GM18907 (cell line): ENCODE results near the gene POLR2J.
"Not testable (repeated sequence)": the region's sequence is repeated elsewhere in the genome, so short reads cannot be mapped to it uniquely, and the experiment has no call there.

Experiments
- ATAC-seq: cut with Tn5 transposase; IDR thresholded peaks from one replicate; pipeline ENCODE4 v1.9.1; 2021; ENCODE audit warnings: mild to moderate bottlenecking, moderate library complexity; ENCODE audit not compliant: unreplicated experiment

The POLR2J gene

DNA sequence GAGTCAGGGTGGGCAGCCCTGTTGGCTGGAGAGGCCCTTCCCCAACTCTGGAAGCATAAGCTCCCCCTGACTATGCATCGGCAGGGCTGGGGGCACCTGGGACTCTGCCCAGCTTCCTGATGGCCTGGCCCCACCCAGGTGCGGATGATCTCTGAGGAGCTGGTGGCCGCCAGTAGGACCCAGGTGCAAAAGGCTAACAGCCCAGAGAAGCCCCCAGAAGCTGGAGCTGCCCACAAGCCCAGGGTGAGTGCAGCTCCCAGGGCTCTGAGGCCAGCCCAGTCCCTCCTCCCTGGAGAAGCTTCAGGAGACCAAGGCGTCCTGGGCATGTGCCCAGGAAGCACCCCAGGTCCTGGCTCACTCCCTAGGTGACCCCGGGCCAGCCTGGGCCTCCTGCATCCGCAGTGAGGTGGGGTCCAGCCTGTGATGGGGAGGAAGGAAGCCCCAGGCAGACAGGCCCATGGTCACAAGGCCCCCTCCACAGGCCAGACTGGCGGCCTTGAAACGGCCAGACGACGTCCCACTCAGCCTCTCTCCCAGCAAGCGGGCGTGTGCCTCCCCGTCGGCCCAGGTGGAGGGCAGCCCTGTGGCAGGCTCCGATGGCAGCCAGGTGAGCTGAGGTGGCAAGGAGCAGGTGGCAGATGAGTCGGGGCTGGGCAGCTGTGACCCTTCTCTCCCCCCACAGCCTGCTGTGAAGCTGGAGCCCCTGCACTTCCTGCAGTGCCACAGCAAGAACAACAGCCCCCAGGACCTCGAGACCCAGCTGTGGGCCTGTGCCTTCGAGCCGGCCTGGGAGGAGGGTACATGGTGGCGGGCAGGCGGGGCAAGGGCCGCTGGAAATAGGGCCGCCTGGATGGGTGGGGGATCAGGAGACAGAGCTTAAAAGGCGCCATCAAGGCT lies 10.9 kb downstream of the POLR2J start:
- no peak for ATAC-seq

GRCh38 chr7:102466097-102466496 lies 12.6 kb downstream of the POLR2J start:
- ATAC-seq = no peak

GRCh38 chr7:102464577-102465280 lies 14.0 kb downstream of the POLR2J start, which contains the start of the genes ALKBH4 and LRWD1:
TSS of gene ALKBH4 (minus strand) at chr7:102464863. CDS start at chr7:102464836, 27 bp downstream.
TSS of gene LRWD1 (plus strand) at chr7:102464984. CDS start at chr7:102465081, 97 bp downstream.
- ATAC-seq = peak; percentile 86

GRCh38 chr7:102463841-102464576 lies 14.7 kb downstream of the POLR2J start:
- peak; percentile 11 for ATAC-seq

DNA sequence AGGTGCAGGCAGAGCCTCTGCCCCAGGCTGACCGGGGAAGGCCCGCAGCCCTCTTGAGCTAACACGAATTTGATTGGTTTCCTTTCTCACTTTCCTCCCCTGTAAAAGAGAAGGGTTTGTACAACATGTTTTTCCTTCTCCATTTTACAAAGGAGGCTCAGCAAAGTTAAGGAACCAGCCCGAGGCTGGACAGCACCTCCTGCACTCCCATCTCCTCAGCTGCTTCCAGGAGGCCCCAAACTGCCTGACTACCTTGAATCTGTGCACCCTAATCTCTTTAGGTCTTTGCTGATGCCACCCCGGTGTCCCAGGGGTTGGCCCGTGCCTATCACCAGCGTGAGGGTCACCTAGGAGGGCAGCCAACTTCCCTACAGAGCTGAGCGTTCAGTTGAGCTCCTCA lies 18.3 kb downstream of the POLR2J start:
- no peak for ATAC-seq

DNA sequence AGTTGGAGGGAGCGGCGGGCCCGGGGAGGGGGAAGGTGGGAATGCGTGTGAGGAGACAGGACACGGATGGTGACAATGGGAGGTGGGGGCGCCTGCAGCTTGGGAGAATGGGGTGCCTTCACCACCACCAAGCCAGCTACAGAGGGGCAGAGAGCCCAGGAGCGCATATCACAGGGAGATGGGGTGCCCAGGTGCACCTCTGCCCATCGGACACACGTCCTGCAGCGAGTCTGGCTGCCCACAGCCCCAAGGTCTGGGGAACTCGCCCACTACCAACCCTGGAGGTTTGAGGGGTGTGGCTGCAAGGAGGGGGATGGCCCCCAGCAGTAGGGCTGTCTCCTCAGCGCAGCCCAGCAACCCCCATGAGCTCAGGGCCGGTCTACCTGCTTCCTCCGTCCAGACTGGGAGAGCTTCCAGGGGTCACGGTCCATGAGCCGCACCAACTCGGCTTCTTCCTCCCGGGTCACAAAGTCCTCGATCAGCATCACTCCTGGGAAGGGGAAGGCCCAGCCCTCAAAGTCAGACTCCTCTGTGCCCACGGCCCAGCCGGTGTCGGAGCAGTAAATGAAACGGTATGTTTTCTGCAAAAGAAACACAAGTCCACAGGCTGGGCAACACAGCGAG lies 19.4 kb downstream of the POLR2J start:
- no peak for ATAC-seq

DNA sequence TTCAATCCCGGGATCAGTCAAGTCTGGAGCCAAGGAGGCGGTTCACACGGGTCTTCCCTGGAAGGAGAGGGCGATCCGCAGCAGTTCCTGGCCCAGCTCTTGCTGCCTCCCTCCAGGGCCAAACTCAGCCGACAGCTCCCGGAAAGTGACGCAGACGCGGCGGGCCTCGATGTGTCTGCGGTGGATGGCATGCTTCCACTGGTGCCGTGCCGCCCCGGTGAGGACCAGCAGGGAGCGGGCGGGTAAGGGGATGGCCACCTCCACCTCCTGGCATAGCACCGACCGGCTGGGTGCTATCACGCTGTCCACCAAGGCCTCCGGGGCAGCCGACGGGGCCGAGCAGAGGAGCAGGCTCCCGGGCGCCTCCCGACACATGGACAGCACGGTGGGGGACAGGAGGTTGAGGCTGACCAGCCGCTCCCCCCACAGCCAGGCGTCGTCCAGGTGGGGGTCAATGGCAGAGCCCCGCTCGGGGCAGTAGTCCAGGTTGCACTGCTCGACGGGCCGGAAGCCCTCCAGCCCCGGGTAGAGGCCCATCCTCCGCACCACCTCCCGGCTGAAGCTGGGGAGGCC lies 21.3 kb downstream of the POLR2J start:
- ATAC-seq = no peak

DNA sequence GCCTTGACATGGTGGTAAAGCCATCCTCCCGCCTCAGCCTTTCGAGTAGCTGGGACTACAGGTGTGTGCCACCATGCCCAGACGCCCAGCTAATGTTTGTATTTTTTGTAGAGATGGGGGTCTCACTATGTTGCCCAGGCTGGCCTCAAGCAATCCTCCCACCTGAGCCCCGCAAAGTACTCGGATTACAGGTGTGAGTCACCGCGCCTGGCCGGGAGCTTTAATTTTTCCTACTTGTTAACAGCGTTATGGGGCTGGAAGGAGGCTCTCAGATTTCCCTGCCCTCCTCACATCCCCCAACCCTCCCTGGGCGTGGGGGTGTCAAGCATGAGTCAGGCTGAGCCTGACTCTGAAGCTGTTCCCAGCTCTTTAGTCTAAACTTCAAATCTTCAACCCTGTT lies 22.4 kb downstream of the POLR2J start:
- ATAC-seq = no peak

GRCh38 chr7:102455596-102455995 lies 23.1 kb downstream of the POLR2J start:
- no peak for ATAC-seq

- not testable (repeated sequence) for ATAC-seq
These were observed 23.8 kb downstream of the POLR2J start for GRCh38 chr7:102454932-102455331.

GRCh38 chr7:102454468-102454867 lies 24.3 kb downstream of the POLR2J start:
- no peak for ATAC-seq

GRCh38 chr7:102453319-102453718 lies 25.4 kb downstream of the POLR2J start:
- no peak for ATAC-seq

- ATAC-seq = no peak
These were observed 26.3 kb downstream of the POLR2J start for GRCh38 chr7:102452451-102452850.

- no peak for ATAC-seq
These were observed 27.2 kb downstream of the POLR2J start for GRCh38 chr7:102451371-102452054.

DNA sequence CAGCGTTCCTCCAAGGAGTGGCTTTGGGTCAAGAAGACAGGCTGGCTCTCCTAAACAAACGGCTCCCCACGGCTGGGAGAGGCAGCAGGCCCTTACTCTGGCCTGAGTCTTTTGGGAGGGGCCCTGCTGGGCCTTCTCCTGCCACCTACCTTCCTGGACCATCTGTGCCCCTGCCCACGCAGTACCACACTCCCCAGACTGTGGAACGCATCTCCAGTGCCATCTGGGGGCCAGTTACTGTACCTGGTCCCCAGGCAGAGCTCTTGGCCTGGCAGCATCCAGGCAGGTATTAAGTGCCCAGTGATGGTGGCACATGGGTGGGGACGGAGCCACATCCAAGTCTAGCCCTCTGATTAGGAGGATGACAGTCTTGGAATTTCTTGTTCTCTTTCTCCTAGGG lies 28.5 kb downstream of the POLR2J start:
- no peak for ATAC-seq

DNA sequence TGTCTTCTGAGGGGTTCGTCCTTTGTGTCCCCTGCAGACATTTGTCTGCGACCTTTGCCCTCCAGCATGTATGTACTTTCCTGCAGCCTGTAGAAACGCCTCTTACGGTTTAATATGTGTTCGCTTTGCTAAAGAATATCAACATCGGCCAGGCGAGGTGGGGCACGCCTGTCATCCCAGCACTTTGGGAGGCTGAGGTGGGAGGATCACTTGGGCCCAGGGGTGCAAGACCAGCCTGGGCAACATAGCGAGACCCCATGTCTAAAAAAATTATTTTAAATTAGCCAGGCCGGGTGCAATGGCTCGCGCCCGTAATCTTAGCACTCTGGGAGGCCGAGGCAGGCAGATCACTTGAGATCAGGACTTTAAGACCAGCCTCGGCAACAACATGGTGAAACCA lies 29.6 kb downstream of the POLR2J start:
- no peak for ATAC-seq

DNA sequence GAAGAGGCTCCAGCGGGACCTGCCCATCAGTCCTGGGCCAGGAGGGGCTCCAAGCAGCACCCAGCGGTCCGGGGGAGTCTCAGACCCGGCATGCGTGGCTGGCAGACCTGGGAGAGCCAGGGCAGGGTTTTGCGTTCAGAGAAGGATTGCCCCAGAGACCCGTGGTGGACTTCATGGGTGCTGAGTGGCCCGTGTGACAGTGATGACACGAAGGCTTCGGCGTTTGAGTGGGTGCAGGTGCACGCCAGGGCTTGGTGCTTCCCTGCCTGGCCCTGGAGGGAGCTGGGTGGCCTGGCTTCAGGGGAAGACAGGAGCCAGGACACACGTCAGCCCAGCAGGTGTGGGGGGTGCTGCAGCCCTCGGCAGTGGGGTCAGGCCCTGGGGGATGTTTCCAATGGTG lies 31.4 kb downstream of the POLR2J start:
- ATAC-seq = no peak

- no peak for ATAC-seq
These were observed 32.1 kb downstream of the POLR2J start for GRCh38 chr7:102446387-102447156.

DNA sequence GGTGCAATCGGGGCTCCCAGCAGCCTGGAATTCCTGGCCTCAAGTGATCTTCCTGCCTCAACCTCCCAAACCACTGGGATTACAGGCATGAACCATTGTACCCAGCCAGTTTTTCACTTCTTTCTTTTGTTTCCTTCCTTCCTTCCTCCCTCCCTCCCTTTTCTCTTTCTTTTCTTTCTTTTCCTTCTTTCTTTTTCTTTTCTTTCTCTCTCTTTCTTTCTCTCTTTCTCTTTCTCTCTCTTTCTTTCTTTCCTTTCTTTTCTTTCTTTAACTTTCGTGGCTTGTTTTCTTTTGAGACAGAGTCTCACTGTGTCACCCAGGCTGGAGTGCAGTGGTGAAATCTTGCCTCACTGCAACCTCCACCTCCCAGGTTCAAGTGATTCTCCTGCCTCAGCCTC lies 33.0 kb downstream of the POLR2J start:
- no peak for ATAC-seq
